K562 (cell line): ENCODE measurements around the gene C1orf74. TPM values are rescaled to one million over a fixed set of nuclear protein-coding genes. Genes with fewer than 3 reads are reported as not detected.

Source experiments
- ARHGAP35 ChIP-seq: fragments of 450-650 bp; IDR thresholded peaks from 2 replicates; pipeline ENCODE4 v1.6.1; 2018; ENCODE audit not compliant: partially characterized antibody
- BRF1 ChIP-seq: IDR thresholded peaks from 3 replicates; pipeline ENCODE4 v1.6.1; 2011; ENCODE audit warnings: borderline replicate concordance, mild to moderate bottlenecking; ENCODE audit not compliant: insufficient read length; ENCODE audit errors: extremely low read depth
- GTF2E2 ChIP-seq: fragments of 200-800 bp; sonication (Bioruptor generic); IDR thresholded peaks from 2 replicates; pipeline ENCODE4 v1.6.1; 2016; ENCODE audit warnings: missing genetic modification characterization, missing compliant biosample characterization
- GTF2F1 ChIP-seq: IDR thresholded peaks from 2 replicates; pipeline ENCODE4 v1.6.1; 2011; ENCODE audit warnings: low read depth, low read length, improper control_type of control experiment
- HINFP ChIP-seq: fragments of 450-650 bp; conservative IDR thresholded peaks from 2 replicates; pipeline ENCODE4 v1.6.1; 2016; ENCODE audit warnings: missing genetic modification characterization, low read depth, mild to moderate bottlenecking, control low read depth, missing compliant biosample characterization
- MECOM ChIP-seq: fragments of 250-450 bp; sonication (Bioruptor Pico); IDR thresholded peaks from 2 replicates; pipeline ENCODE4 v1.8.0; 2022; ENCODE audit warnings: inconsistent platforms
- NCOA4 ChIP-seq: fragments of 450-650 bp; IDR thresholded peaks from 2 replicates; pipeline ENCODE4 v1.6.1; 2018; ENCODE audit warnings: mild to moderate bottlenecking; ENCODE audit not compliant: partially characterized antibody
- NFIC ChIP-seq: fragments of 450-650 bp; IDR thresholded peaks from 2 replicates; pipeline ENCODE4 v1.6.1; 2017; ENCODE audit warnings: mild to moderate bottlenecking, inconsistent platforms
- NFIX ChIP-seq: fragments of 250-450 bp; sonication (Bioruptor Pico); IDR thresholded peaks from 2 replicates; pipeline ENCODE4 v1.4.0; 2020; ENCODE audit warnings: low read depth, mild to moderate bottlenecking, moderate library complexity
- OTX1 ChIP-seq: fragments of 450-650 bp; formaldehyde crosslinking; IDR thresholded peaks from 2 replicates; pipeline ENCODE4 v1.4.0; 2022; ENCODE audit warnings: mild to moderate bottlenecking
- POU5F1 ChIP-seq: fragments of 150-350 bp; IDR thresholded peaks from 2 replicates; pipeline ENCODE4 v1.6.1; 2014; ENCODE audit warnings: borderline replicate concordance, low read length, low read depth, mild to moderate bottlenecking; ENCODE audit not compliant: partially characterized antibody
- SETDB1 ChIP-seq: IDR thresholded peaks from one replicate; pipeline ENCODE4 v1.6.1; 2012; ENCODE audit warnings: low read length, control low read depth, inconsistent platforms
- SREBF1 ChIP-seq: fragments of 150-350 bp; IDR thresholded peaks from 2 replicates; pipeline ENCODE4 v1.6.1; 2014; ENCODE audit warnings: antibody characterized with exemption, low read depth, low read length, borderline replicate concordance
- SRSF7 ChIP-seq: fragments of 200-400 bp; formaldehyde crosslinking; optimal IDR thresholded peaks from 2 replicates; pipeline ENCODE3; 2017; ENCODE audit warnings: mild to moderate bottlenecking, low read depth, low read length
- TAF9B ChIP-seq: fragments of 450-650 bp; IDR thresholded peaks from 2 replicates; pipeline ENCODE4 v1.6.1; 2018; ENCODE audit warnings: mild to moderate bottlenecking; ENCODE audit not compliant: partially characterized antibody
- TFE3 ChIP-seq: fragments of 450-650 bp; formaldehyde crosslinking; IDR thresholded peaks from 2 replicates; pipeline ENCODE4 v1.4.0; 2020; ENCODE audit warnings: mild to moderate bottlenecking, mixed read lengths
- TRIM28 ChIP-seq: fragments of 450-650 bp; IDR thresholded peaks from 2 replicates; pipeline ENCODE4 v1.6.1; 2017
- ZBED1 ChIP-seq: IDR thresholded peaks from 2 replicates; pipeline ENCODE4 v1.6.1; 2014
- ZFX ChIP-seq: sonication (generic); formaldehyde crosslinking; IDR thresholded peaks from 2 replicates; pipeline ENCODE4 v1.8.0; 2022; ENCODE audit warnings: mild to moderate bottlenecking, missing genetic modification reagents, moderate library complexity
- ZNF224 ChIP-seq: sonication (generic); formaldehyde crosslinking; IDR thresholded peaks from 2 replicates; pipeline ENCODE4 v1.8.0; 2022; ENCODE audit warnings: mild to moderate bottlenecking, missing genetic modification reagents
- ZNF445 ChIP-seq: fragments of 250-450 bp; sonication (Bioruptor Pico); IDR thresholded peaks from 2 replicates; pipeline ENCODE4 v1.4.0; 2020; ENCODE audit warnings: low read depth, mild to moderate bottlenecking, moderate library complexity
- ZNF707 ChIP-seq: fragments of 250-450 bp; sonication (Bioruptor Pico); conservative IDR thresholded peaks from 2 replicates; pipeline ENCODE4 v1.8.0; 2022; ENCODE audit warnings: inconsistent platforms, mild to moderate bottlenecking, moderate library complexity
- ZSCAN32 ChIP-seq: fragments of 450-650 bp; formaldehyde crosslinking; IDR thresholded peaks from 2 replicates; pipeline ENCODE4 v1.4.0; 2020; ENCODE audit warnings: mild to moderate bottlenecking, moderate library complexity
- polyA plus RNA-seq, 8 experiments: library from polyadenylated mRNA; depleted of rRNA in 4 of 8; stranded (reverse) in 5 of 8; unstranded in 3 of 8; fragments of >200 nt; fragmentation: Nextera tagmentation in 2 of 8; fragmentation: Illumina TruSeq in 1 of 8; extraction: Ambion mirVana in 2 of 8; extraction: Trizol in 1 of 8; gene quantifications; 2 replicates each; pipeline versions ENCODE4 v1.2.1 to v1.2.3, GENCODE V29; 2011 to 2014; ENCODE audit warnings: inconsistent platforms in 1 of 8, missing spikeins in 1 of 8
- total RNA-seq, 7 experiments: library from RNA; depleted of rRNA in 6 of 7; stranded (reverse); fragments of >200 nt in 6 of 7; fragmentation: Illumina TruSeq in 2 of 7; extraction: Trizol in 2 of 7; gene quantifications; 2 replicates each; pipeline versions ENCODE4 v1.2.1 to v1.2.3, GENCODE V29; 2011 to 2021; ENCODE audit warnings: low replicate concordance in 1 of 7
- TF ChIP-seq, protein P1 (sequence below): fragments of 250-450 bp; sonication (Bioruptor Pico); IDR thresholded peaks from 2 replicates; pipeline ENCODE4 v1.8.0; 2021; ENCODE audit warnings: moderate library complexity, mild to moderate bottlenecking, inconsistent platforms

The C1orf74 gene
- total and polyA plus RNA-seq, 9 of the 15 experiments (the other 6 are each of a cell fraction or from before 2014, with no cell fraction given) = 4.0 to 7.6 (median 5.7) TPM

DNA sequence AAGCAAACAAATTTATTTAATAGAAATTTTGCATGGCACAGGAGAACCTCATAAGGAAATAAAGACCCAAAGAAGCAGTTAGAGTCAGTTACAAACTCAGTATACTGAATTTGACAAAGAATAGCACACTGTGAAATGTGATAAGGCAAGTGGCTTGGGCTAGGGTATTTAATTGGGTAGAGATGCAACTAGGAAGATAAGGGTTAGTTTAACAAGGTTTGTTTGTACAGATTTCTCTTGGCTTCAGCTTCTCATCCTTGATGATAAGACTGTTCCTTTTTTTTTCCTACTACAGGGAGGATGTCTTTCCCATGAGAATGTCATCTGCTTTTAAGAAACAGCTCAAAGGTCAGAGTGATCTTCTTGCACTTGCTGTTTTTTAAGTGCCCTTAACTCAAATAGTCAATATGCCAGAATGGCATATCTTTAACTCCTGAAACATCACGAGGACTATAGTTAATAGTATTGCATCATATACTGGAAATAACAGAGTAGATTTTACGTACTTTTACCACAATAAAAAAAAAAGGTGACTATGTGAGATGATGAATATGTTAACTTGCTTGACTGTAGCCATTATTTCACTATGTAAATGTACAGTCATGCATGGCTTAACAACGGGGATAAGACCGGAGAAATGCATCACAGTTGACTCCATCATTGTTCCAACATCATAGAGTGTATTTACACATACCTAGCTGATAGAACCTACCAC lies 37.8 kb downstream of the C1orf74 start (continued):
- peak; percentile 25; the same call in 1 of the 2 replicates for TF ChIP-seq MECOM (CRISPR knock-in tag)
- TF ChIP-seq ARHGAP35 = no peak
- TF ChIP-seq POU5F1 = no peak
- TF ChIP-seq TAF9B = no peak
- TF ChIP-seq TRIM28 = no peak
- no peak for TF ChIP-seq NCOA4
- TF ChIP-seq NFIX (CRISPR knock-in tag) = no peak
- TF ChIP-seq GTF2E2 = no peak
- TF ChIP-seq TFE3 (CRISPR knock-in tag) = 0 out of 2 replicates have a peak, but pooled peaks have one; percentile 3
- no peak for TF ChIP-seq OTX1 (CRISPR knock-in tag)
- TF ChIP-seq SRSF7 = no peak
- no peak for TF ChIP-seq ZNF224 (CRISPR knock-in tag)
- TF ChIP-seq HINFP (tag) = no peak
- no peak for TF ChIP-seq NFIC
- TF ChIP-seq ZFX (CRISPR knock-in tag) = no peak
- TF ChIP-seq ZSCAN32 (CRISPR knock-in tag) = peak; percentile 90; the same call in 1 of the 2 replicates
- no peak for TF ChIP-seq ZBED1
- TF ChIP-seq, protein P1, sequence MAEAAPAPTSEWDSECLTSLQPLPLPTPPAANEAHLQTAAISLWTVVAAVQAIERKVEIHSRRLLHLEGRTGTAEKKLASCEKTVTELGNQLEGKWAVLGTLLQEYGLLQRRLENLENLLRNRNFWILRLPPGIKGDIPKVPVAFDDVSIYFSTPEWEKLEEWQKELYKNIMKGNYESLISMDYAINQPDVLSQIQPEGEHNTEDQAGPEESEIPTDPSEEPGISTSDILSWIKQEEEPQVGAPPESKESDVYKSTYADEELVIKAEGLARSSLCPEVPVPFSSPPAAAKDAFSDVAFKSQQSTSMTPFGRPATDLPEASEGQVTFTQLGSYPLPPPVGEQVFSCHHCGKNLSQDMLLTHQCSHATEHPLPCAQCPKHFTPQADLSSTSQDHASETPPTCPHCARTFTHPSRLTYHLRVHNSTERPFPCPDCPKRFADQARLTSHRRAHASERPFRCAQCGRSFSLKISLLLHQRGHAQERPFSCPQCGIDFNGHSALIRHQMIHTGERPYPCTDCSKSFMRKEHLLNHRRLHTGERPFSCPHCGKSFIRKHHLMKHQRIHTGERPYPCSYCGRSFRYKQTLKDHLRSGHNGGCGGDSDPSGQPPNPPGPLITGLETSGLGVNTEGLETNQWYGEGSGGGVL (CRISPR knock-in tag) = no peak
- TF ChIP-seq ZNF445 (CRISPR knock-in tag) = no peak
- TF ChIP-seq SREBF1 = no peak
- no peak for TF ChIP-seq ZNF707 (CRISPR knock-in tag)
- no peak for TF ChIP-seq SETDB1
- TF ChIP-seq BRF1 = no peak
- TF ChIP-seq GTF2F1 = no peak
